A549 (cell line): Measurements from ENCODE around the gene GTF2A1. TPM values are rescaled to one million over a fixed set of nuclear protein-coding genes. Genes with fewer than 3 reads are reported as not detected.
A peak's percentile ranks its signal among the peaks of the same experiment; 100 is the strongest.

Source experiments
- ATAC-seq, 2 experiments: fragments of 200-7000 bp in 1 of 2; fragments of >200 bp in 1 of 2; cut with Nextera tagmentation in 1 of 2; cut with Tn5 transposase in 1 of 2; 3 replicates each; pipeline versions ENCODE4 v1.8.0 to v1.9.1; 2018 to 2020; ENCODE audit warnings: mild to moderate bottlenecking in 1 of 2, moderate library complexity in 1 of 2
- CTCF ChIA-PET: fragments of 300-600 bp; sonication (Branson Sonifier 250); formaldehyde crosslinking; extraction: SDS; loops from one replicate; lab custom pipeline; 2021; ENCODE audit warnings: antibody characterized with exemption, inconsistent platforms; lab: Yijun Ruan, JAX
- POLR2A ChIA-PET: fragments of 350-600 bp; formaldehyde crosslinking; extraction: SDS; loops from one replicate; lab custom pipeline; 2021; ENCODE audit warnings: antibody characterized with exemption, inconsistent platforms; lab: Yijun Ruan, JAX
- DNase-seq, 2 experiments: peaks; one replicate each; pipeline versions ENCODE4 v3.0.0 to v3.0.0-alpha.2; 2011 to 2016; ENCODE audit warnings: low read depth in 1 of 2, low spot score in 1 of 2
- FAIRE-seq: peaks from 2 replicates; lab custom pipeline; 2011; peaks lifted over from hg19 to GRCh38; lab: Jason Lieb, UNC
- H3K27ac ChIP-seq, 2 experiments: fragments of >200 bp; sonication (Bioruptor Twin); formaldehyde crosslinking; 3 replicates each; pipeline ENCODE4 v1.5.1; 2016 to 2017
- H3K4me1 ChIP-seq: fragments of >200 bp; sonication (Bioruptor Twin); formaldehyde crosslinking; 3 replicates; pipeline ENCODE4 v1.6.1; 2016
- H3K4me2 ChIP-seq: fragments of >200 bp; sonication (Bioruptor Twin); formaldehyde crosslinking; 3 replicates; pipeline ENCODE4 v1.6.1; 2016
- H3K4me3 ChIP-seq: fragments of >200 bp; sonication (Bioruptor Twin); formaldehyde crosslinking; 3 replicates; pipeline ENCODE4 v1.5.1; 2016
- H3K9me3 ChIP-seq: fragments of >200 bp; sonication (Bioruptor Twin); formaldehyde crosslinking; 3 replicates; pipeline ENCODE4 v1.6.1; 2016
- CBX2 ChIP-seq: fragments of 200-600 bp; sonication (generic); IDR thresholded peaks from 2 replicates; pipeline ENCODE4 v1.6.1; 2016; ENCODE audit warnings: low read depth, mild to moderate bottlenecking, borderline replicate concordance
- CTCF ChIP-seq: fragments of >200 bp; sonication (Bioruptor Twin); formaldehyde crosslinking; IDR thresholded peaks from 3 replicates; pipeline ENCODE4 v1.5.1; 2016
- ESRRA ChIP-seq: fragments of 150-350 bp; IDR thresholded peaks from 2 replicates; pipeline ENCODE4 v1.6.1; 2014; ENCODE audit warnings: mild to moderate bottlenecking, low read length, borderline replicate concordance
- FOSB ChIP-seq: fragments of 250-450 bp; sonication (Bioruptor Pico); IDR thresholded peaks from 2 replicates; pipeline ENCODE4 v1.5.0; 2020; ENCODE audit warnings: mild to moderate bottlenecking, moderate library complexity
- FOSL2 ChIP-seq, 2 experiments: fragments of 450-650 bp in 1 of 2; fragments of >200 bp in 1 of 2; sonication (Bioruptor Twin) in 1 of 2; formaldehyde crosslinking; IDR thresholded peaks; 2 replicates each; pipeline versions ENCODE4 v1.5.0 to v1.6.1; 2016 to 2020; ENCODE audit warnings: mild to moderate bottlenecking in 1 of 2, moderate library complexity in 1 of 2
- GATA3 ChIP-seq: IDR thresholded peaks from 2 replicates; pipeline ENCODE4 v1.6.1; 2012; ENCODE audit warnings: borderline replicate concordance
- HOXB5 ChIP-seq: fragments of 250-450 bp; sonication (Bioruptor Pico); IDR thresholded peaks from 2 replicates; pipeline ENCODE4 v1.5.0; 2020; ENCODE audit warnings: mild to moderate bottlenecking, moderate library complexity
- JUNB ChIP-seq: fragments of >200 bp; sonication (Bioruptor Twin); formaldehyde crosslinking; IDR thresholded peaks from 2 replicates; pipeline ENCODE4 v1.6.1; 2016
- PHF8 ChIP-seq: fragments of 200-600 bp; sonication (generic); IDR thresholded peaks from 2 replicates; pipeline ENCODE4 v1.6.1; 2016; ENCODE audit warnings: low read depth, mild to moderate bottlenecking, antibody characterized with exemption, moderate library complexity, borderline replicate concordance
- POLR2A ChIP-seq: IDR thresholded peaks from 2 replicates; pipeline ENCODE4 v1.6.1; 2012; ENCODE audit warnings: mild to moderate bottlenecking, low read length
- RAD21 ChIP-seq, 2 experiments: fragments of >200 bp in 1 of 2; sonication (Bioruptor Twin) in 1 of 2; formaldehyde crosslinking in 1 of 2; IDR thresholded peaks in 1 of 2; conservative IDR thresholded peaks in 1 of 2; 2 replicates in 1 of 2; 3 replicates in 1 of 2; pipeline ENCODE4 v1.6.1; 2012 to 2018; ENCODE audit warnings: inconsistent platforms in 1 of 2
- SMC3 ChIP-seq: fragments of >200 bp; sonication (Bioruptor Twin); formaldehyde crosslinking; IDR thresholded peaks from 3 replicates; pipeline ENCODE4 v1.6.1; 2018; ENCODE audit warnings: inconsistent platforms
- SREBF2 ChIP-seq: fragments of 450-650 bp; IDR thresholded peaks from 2 replicates; pipeline ENCODE4 v1.6.1; 2014; ENCODE audit warnings: mild to moderate bottlenecking, moderate library complexity
- TFCP2L1 ChIP-seq: fragments of 250-450 bp; sonication (Bioruptor Pico); IDR thresholded peaks from 2 replicates; pipeline ENCODE4 v1.5.0; 2021; ENCODE audit warnings: mild to moderate bottlenecking
- USF2 ChIP-seq: fragments of 450-650 bp; IDR thresholded peaks from 2 replicates; pipeline ENCODE4 v1.6.1; 2014; ENCODE audit warnings: antibody characterized with exemption
- ZC3H11A ChIP-seq: fragments of 450-650 bp; IDR thresholded peaks from 2 replicates; pipeline ENCODE4 v1.6.1; 2014; ENCODE audit warnings: antibody characterized with exemption, mild to moderate bottlenecking
- ZFP36 ChIP-seq: fragments of 450-650 bp; IDR thresholded peaks from 2 replicates; pipeline ENCODE4 v1.6.1; 2014; ENCODE audit warnings: borderline replicate concordance; ENCODE audit not compliant: partially characterized antibody
- ZNF302 ChIP-seq: fragments of 250-450 bp; sonication (Bioruptor Pico); IDR thresholded peaks from 2 replicates; pipeline ENCODE4 v1.9.0; 2021; ENCODE audit warnings: inconsistent platforms, mild to moderate bottlenecking, moderate library complexity
- ZSCAN20 ChIP-seq: fragments of 250-450 bp; sonication (Bioruptor Pico); IDR thresholded peaks from 2 replicates; pipeline ENCODE4 v1.8.0; 2022; ENCODE audit warnings: mild to moderate bottlenecking, moderate library complexity
- WGBS: methylation state at CpG from one replicate; pipeline ENCODE4 v1.1.6; 2017; ENCODE audit errors: missing lambda C conversion rate; 5-methylcytosine and 5-hydroxymethylcytosine counted together
- polyA plus RNA-seq, 4 experiments: library from polyadenylated mRNA; depleted of rRNA in 3 of 4; stranded (reverse); fragments of >200 nt; fragmentation: RNase III in 1 of 4; extraction: RNeasy Plus Mini Kit Qiagen cat#74134 plus additional on column Dnase treatment in 1 of 4; gene quantifications; 2 replicates in 3 of 4; 3 replicates in 1 of 4; pipeline ENCODE4 v1.2.3, GENCODE V29; 2011 to 2017

Gene GTF2A1
- polyA plus RNA-seq, 2 of the 4 experiments (the other 2 are of a cell fraction), result 12.5 to 19.6 TPM

- TF ChIP-seq CTCF (peak; percentile 49), JUNB (no peak), FOSL2 (IDR thresholded peaks at IDR 0.05) (0 out of 2 replicates have a peak, but pooled peaks have one; percentile 7), FOSL2 (CRISPR knock-in tag; IDR thresholded peaks at IDR 0.05) (peak; percentile 49), RAD21 (conservative IDR thresholded peaks at IDR 0.05 in 1 of 2, IDR thresholded peaks at IDR 0.05 in 1 of 2) (peak; percentile 53 to 64), ZNF302 (no peak), HOXB5 (CRISPR knock-in tag) (no peak), SMC3 (no peak), POLR2A (no peak)
- Histone ChIP-seq H3K9me3 (no peaks in the 10 kb centered on the region), H3K4me1 (peaks cover 4% of the 10 kb centered on the region; the same call in 1 of the 3 replicates), H3K4me2 (no peak overlapping the region), H3K27ac (no peak overlapping the region), H3K4me3 (no peak overlapping the region)
- FAIRE-seq, result peak; percentile 39
- peak; percentile 55 to 82 for DNase-seq
- 0% methylated on average over 1 of the region's 1 CpG for WGBS
- ChIA-PET POLR2A (no interaction called here), CTCF (interaction anchor here (0.6 to 6.1 kb wide), 6 partner anchors 10 to 210 kb away, joined by 3 to 54 read pairs (median 4); no protein-coding TSS in a partner anchor)
- ATAC-seq, result peak; percentile 90 to 96
Measured at GRCh38 chr14:81164167-81164774, 56.5 kb downstream of the GTF2A1 start.

- POLR2A ChIA-PET, result no interaction called here
- TF ChIP-seq CBX2 (no peak), SREBF2 (no peak), GATA3 (no peak), ZC3H11A (no peak), FOSB (CRISPR knock-in tag) (no peak), USF2 (no peak), ZSCAN20 (no peak), PHF8 (no peak), ZFP36 (no peak)
- TF ChIP-seq, all 56 proteins: peak for 0
- H3K4me3 ChIP-seq, result no peak overlapping the region
- ATAC-seq (peak in 1 of 2 experiments; percentile 40; a peak in 4 of 6 replicates), DNase-seq (peak in 1 of 2 experiments; percentile 40), FAIRE-seq (no peak)
- CTCF ChIA-PET, result interaction anchor here (1.0 to 6.1 kb wide), 5 partner anchors 8 to 173 kb away, joined by 3 to 54 read pairs (median 6); no protein-coding TSS in a partner anchor
- H3K27ac ChIP-seq, result no peak overlapping the region
- H3K4me1 ChIP-seq, result peaks cover 4% of the 10 kb centered on the region; the same call in 1 of the 3 replicates
- no peaks in the 10 kb centered on the region for H3K9me3 ChIP-seq
- 78% methylated on average over 3 of the region's 3 CpGs for WGBS
- no peak overlapping the region for H3K4me2 ChIP-seq
Measured at GRCh38 chr14:81162941-81163340, 57.8 kb downstream of the GTF2A1 start.

GRCh38 chr14:81161749-81162148, 59.0 kb downstream of the GTF2A1 start:
- Histone ChIP-seq H3K4me1 (peaks cover 4% of the 10 kb centered on the region; the same call in 1 of the 3 replicates), H3K9me3 (no peaks in the 10 kb centered on the region), H3K4me2 (no peak overlapping the region), H3K27ac (no peak overlapping the region), H3K4me3 (no peak overlapping the region)
- CTCF ChIA-PET, result interaction anchor here (0.5 to 6.1 kb wide), 4 partner anchors 9 to 177 kb away, joined by 3 to 54 read pairs (median 8); no protein-coding TSS in a partner anchor
- 0% methylated on average over 1 of the region's 1 CpG for WGBS
- ATAC-seq (no peak; a peak in 1 of 6 replicates), DNase-seq (no peak), FAIRE-seq (no peak)
- no peak for TF ChIP-seq ZC3H11A
- no peak for TF ChIP-seq TFCP2L1 (CRISPR knock-in tag)
- no peak for TF ChIP-seq CTCF
- TF ChIP-seq POLR2A, result no peak
- TF ChIP-seq PHF8, result no peak
- TF ChIP-seq ZSCAN20, result no peak
- TF ChIP-seq ESRRA, result no peak
- TF ChIP-seq HOXB5 (CRISPR knock-in tag), result no peak
- POLR2A ChIA-PET, result no interaction called here
